ENCODE measurements around the gene PDCD1.
"Not testable (repeated sequence)": the region's sequence is repeated elsewhere in the genome, so short reads cannot be mapped to it uniquely, and the experiment has no call there.

PDCD1 gene

DNA sequence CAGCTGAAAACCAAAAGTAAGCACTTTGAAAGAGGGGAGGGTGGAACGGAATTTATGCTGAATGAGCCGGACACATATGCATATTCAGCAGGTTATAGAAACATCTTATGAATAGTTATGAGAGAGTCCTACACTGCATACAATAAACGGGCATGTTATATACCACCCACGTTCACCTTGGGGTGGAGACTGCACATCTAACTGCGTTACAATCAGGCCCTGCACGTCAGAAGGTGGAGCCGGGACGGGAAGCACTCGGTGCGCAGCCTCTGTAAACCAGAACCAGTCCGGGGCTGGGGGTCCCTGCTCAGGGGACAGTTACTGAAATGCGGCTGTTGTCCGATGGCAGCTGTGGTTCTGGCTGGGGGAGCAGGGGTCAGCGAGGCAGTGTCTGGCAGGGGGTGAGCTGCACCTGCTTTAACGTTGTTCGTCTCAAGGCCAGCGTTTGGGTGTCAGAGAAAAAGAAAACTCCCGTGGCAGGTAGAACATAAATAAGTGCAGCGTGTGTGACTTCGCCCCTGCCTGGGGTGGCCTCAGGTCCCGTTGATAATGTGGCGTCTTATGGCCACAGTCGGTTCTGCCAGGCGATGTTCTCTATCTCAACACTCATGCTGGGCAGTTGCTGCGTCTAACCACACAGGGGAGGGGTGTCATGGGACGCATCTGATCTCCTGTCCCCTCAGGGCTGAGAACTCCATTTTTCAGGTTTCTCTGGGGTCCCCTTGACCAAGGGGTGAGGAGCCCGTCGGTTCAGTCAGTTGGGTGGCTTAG, 24.8 kb downstream of the PDCD1 start:
- not testable (repeated sequence) for DNase-seq (ENCODE audit: low spot score)

DNA sequence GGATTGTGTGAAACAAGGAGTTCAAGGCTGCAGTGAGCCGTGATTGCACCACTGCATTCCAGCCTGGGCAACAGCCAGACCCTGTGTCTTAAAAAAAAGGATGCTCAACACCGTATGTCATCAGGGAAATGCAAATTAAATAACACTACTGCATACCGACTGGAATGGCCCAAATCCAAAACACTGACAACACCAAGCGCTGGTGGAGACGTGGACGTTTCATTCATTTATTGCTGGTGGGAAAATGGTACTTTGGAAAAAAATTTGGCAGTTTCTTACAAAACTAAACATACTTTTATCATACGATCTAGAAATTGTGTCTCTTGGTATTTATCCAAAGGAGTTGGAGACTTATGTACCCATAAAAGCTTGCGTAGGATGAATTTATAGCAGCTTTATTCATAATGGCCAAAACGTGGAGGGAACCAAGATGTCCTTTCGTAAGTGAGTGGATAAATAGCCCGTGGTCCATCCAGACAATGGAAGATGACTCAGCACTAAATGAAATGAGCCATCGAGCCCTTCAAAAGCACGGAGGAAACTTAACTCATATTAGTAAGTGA, 25.5 kb downstream of the PDCD1 start:
- no peak for DNase-seq (ENCODE audit: low spot score)

DNA sequence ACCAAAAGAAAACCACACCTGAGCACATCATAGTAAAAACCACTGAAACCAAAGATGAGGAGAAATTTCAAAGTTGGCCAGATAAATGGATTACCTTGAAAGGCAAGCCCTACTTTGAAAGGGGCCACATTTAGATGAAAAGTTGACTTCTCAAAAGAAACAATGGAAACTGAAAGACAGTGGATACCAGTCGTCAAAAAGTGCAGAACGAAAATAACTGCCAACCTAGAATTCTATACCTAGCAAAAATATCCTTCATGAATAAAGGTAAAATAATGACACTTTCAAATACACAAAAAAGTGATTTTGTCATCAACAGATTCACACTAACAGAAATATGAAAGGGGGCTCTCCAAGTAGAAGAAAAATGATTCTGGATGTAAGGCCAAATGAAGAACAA, 31.3 kb downstream of the PDCD1 start:
- DNase-seq (ENCODE audit: low spot score), result no peak

DNA sequence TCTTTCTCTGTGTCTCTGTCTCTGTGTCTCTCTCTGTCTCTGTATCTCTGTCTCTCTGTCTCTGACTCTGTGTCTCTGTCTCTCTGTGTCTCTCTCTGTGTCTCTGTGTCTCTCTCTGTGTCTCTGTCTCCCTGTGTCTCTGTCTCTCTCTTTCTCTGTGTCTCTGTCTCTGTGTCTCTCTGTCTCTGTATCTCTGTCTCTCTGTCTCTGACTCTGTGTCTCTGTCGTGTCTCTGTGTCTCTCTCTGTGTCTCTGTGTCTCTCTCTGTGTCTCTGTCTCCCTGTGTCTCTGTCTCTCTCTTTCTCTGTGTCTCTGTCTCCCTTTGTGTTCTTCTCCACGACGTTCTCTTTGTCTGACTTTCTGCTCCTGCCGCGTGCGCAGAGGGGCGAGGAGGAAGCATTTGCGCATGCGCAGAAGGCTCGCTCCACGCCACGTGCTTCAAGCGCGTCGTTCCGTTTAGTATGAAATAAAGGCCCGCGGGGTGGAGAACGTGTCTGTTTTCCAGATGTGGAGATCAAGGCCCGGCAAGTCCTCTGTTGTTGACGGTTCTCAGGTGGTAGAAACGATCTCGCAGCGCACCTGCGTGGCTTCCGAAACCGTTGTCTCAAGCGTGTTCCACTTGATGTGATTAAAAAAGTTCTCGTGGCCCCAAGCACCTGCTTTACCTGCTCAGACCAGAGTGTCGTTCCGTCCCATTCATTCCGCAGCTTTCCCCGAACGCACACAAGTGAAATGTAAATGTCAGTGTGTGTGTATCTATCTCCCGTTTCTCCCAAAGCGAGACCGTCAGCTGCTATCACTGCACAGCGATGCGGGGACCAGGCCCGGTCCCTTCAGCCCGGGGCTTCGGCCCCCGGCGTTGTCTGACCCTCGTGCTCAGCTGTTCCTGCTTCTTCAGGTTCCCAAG, 34.9 kb downstream of the PDCD1 start:
- not testable (repeated sequence) for DNase-seq (ENCODE audit: low spot score)

DNA sequence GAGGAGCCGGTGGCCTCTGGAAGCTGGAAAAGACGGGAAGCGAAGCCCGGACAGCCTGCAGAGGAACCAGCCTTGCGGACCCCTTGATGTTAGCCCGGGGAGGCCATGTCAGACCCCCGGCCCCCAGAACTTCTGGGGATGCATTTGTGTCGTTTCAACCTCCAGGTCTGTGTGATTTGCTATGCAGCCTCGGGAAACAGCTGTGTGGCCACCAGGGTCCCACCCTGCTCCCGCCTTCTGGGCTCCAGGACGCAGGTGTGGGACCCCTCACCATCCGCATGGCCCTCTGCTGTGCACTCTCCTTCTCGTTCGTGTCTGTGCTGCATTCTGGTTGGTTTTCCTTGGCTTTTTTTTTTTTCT, 36.5 kb downstream of the PDCD1 start:
- no peak for DNase-seq (ENCODE audit: low spot score)

DNA sequence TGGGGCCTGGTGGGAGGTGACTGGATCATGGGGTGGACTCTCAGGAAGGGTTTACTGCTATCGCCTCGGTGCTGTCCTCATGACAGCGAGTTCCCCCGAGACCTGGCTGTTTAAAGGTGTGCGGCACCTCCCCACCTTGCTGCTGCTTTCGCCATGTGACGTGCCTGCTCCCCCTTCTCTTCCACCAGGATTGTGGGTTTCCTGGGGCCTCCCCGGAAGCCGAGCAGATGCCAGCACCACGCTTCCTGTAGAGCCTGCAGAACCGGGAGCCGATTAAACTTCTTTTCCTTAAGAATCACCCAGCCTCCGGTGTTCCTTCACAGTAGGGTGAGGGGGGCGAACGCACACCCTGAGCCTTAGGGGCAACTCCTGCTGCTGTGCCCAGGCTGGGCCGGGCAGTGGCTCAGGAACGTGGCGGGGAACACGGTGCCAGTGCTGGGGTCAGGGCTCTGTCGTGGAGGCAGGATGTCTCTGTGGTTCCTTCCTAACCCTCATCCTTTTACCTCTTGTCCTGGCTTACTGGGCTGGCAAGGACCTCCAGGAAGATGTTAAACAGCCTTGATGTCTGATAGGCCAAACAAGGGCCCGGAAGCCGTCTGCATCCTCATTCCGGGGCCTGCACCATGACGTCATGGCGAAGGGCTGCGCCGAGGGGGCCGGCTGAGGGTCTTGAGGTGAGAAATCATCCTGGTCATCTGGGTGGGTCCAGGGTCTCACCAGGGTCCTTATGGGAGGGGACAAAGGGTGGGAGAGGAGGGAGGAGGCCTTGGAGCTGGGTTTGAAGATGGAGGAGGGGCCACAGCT, 37.0 kb downstream of the PDCD1 start:
- no peak for DNase-seq (ENCODE audit: low spot score)

DNA sequence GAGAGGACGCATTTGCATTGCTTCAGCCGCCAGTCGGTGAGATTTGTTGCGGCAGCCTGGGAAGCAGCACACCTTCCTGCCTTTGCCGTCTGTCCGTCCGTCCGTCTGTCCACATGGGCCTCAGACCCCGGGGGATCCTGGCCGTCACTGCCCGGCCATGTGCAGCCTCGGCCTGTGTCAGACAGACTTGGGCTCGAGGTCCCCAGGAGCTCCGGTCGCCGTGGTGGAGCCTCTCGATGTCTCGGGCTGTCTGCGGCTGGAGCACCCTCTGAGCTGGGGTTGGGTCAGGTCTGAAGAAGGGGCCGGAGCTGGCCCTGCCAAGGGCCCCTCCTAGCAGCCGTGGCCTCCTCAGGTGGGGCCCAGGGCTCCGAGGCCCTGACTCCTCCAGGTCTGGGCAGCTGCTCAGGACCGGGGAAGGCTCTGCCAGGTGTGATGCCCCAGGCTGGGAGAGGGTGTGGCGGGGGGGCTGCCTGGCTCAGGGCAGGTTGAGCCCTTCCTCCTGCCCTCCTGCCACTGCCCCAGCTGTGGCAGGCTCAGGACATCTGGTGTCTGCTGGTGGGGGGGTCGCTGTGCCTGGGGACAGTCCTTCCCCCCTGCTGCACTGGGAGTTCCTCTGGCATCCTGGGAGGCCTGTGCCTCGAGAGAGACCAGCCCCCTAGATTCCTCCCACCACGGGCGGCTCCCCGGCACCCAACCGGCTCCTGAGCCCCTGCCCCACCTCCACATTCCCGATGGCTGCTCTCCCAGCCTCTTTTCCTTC, 37.9 kb downstream of the PDCD1 start:
- peak; percentile 45 for DNase-seq (ENCODE audit: low spot score)

DNA sequence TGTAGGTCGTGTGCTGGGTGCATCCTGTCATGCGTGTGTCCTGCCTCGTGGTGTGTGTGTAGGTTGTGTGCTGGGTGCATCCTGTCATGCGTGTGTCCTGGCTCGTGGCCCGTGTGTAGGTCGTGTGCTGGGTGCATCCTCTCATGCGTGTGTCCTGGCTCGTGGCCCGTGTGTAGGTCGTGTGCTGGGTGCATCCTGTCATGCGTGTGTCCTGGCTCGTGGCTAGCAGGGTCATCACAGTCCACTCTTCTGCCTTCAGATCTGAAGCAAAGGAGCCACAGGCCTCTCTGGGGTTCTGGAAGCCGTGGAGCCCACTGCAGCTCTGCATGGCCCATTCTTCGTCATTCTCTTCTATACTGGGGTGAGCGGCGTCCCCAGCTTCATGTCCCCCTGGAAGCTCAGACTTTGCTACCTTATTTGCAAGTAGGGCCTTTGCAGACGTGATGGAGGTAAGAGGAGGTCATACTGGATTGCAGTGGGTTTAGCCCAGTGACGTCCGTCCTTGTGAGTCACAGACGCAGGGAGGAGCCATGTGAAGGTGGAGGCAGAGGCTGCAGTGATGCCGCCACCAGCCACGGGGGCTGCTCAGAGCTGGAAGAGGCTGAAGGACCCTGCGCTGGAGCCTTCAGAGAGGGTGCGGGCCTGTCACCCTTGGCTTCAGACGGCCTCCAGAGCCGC, 38.6 kb downstream of the PDCD1 start:
- not testable (repeated sequence) for DNase-seq (ENCODE audit: low spot score)

DNA sequence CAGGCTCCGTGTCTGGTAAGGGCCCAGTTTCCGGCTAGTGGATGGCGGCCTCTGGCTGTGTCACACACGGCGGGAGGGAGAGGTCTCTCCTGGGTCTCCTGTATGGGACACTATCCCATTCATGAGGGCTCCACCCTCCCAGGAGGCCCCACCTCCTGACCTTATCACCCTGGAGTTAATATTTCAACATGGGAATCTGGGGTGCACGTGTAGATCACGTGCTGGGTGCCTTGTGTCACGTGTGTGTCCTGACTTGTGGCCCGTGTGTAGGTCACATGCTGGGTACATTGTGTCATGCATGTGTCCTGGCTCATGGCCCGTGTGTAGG, 39.8 kb downstream of the PDCD1 start:
- no peak for DNase-seq (ENCODE audit: low spot score)

DNA sequence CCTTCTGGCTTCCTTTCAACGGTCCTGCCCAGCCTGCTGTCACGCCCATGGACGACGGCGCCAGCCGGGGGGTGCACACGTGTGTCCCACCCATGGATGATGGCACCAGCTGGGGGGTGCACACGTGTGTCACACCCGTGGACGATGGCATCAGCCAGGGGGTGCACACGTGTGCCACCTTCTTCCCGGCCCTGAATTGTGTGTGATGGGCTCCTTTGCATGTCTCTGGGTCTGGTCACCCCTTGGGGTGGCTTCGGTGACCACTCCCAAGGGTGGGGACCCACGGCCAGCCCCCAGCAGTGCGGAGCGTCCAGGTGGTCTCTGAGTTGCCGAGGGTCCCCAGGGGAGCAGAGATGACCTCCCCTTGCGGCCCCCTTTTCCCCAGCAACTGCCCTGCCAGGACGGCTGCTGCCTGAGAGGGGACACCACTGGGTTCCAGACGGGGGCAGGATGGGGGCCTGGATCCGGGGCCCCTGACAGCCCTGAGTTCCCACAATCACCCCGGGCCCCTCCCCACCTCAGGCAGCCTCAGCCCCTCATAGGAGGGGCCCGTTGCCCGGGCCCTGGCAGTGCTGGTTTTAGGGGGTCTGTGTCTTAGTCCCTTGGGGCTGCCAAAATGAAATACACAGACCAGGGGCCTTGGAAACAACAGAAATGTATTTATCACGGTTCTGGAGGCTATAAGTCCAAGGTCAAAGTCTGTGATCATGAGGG, 40.3 kb downstream of the PDCD1 start:
- no peak for DNase-seq (ENCODE audit: low spot score)

DNA sequence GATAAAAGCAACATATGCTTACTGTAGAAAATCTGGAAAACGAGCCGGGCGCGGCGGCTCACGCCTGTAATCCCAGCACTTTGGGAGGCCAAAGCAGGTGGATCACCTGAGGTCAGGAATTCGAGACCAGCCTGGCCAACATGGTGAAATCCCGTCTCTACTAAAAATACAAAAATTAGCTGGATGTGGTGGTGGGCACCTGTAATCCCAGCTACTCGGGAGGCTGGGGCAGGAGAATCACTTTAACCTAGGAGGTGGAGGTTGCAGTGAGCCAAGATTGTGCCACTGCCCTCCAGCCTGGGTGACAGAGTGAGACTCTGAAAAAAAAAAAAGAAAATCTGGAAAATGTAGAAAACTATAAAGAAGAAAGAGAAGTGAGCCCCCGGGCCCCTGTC, 40.9 kb downstream of the PDCD1 start:
- not testable (repeated sequence) for DNase-seq (ENCODE audit: low spot score)

DNA sequence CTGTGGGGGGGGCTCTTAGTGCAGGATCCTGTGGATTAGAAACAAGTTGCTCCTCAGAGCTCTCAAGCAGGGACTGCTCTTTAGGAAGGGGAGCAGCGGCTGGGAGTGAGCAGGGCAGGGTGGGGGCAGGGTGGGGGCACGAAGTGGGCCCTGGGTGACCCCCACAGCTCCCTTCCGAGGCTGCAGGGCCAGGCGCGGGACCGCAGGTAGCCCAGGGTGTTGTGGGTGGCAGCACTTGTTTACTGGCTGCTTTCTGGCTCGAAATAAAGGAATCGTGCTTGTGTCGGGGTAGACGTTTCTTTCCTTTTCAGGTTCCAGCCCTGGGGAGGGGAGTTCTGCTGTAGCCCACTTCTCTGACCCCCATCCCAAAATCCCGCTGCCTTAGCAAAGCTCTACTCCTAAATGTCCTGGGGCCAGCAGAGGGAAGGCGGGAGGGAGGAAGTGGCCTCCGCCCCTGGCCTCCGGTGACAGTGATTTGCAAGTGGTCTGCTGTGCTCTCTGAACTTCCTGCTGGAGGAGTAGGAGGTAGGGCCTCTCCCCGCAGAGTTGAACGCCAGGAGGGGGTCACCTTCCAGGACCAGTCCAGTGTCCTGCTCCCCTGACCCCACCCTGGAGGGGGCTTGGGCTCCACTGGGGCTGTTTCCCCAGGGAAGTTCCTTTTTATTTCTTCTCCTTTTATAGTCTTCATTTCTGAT, 41.4 kb downstream of the PDCD1 start:
- peak; percentile 47 for DNase-seq (ENCODE audit: low spot score)

DNA sequence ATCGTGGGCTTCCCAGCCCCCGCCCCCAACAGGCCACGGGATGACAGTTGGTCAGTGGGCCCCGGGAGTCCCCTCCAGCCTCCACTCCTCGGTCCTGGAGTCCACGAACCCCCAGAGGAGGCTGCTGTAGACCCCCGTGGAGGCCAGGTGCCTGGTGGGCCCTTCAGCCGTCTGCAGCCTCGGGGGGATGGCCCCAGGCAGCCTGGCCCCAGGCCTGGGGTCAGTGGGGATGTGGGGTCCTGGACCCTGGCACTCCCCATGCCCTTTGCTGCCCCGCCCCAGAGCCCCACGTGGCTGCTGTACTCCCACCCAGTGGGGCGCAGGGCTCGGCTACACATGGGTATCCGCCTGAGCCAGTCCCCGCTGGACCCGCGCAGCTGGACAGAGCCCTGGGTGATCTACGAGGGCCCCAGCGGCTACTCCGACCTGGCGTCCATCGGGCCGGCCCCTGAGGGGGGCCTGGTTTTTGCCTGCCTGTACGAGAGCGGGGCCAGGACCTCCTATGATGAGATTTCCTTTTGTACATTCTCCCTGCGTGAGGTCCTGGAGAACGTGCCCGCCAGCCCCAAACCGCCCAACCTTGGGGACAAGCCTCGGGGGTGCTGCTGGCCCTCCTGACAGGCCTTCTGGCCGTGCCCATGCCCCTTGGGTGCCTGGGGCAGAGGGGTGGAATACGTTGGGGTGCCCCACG, 42.1 kb downstream of the PDCD1 start:
- peak; percentile 46 for DNase-seq (ENCODE audit: low spot score)

DNA sequence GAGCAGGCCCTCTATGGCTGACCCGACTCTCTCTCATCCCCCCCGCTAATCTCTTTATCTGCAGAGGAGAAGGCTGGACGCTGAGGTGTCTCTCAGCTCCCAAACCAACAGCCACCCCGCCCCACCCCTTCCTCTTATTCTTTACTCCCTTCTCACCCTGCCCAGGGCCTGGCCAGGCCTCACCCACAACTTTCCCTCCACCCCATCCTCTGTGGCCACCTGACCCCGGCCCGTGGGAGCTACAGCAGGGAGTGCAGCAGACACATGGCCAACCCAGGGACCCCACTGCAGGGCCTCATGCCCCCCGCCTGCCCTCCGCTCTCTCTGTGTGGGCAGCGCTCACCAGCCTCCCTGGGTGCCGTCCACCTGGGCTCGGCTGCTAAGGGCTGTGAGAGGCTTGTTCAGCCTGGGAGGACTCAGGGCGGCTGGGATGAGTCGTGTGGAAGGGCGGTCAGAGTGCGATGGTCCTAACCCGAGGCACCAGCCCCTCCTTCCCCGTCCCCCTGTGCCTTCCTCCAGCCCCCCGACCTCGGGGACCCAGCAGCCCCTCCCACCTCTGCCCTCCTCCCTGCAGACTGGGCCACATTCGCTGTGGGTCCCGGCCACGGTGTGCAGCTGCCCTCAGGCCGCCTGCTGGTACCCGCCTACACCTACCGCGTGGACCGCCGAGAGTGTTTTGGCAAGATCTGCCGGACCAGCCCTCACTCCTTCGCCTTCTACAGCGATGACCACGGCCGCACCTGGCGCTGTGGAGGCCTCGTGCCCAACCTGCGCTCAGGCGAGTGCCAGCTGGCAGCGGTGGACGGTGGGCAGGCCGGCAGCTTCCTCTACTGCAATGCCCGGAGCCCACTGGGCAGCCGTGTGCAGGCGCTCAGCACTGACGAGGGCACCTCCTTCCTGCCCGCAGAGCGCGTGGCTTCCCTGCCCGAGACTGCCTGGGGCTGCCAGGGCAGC, 42.9 kb downstream of the PDCD1 start:
- no peak for DNase-seq (ENCODE audit: low spot score)

DNA sequence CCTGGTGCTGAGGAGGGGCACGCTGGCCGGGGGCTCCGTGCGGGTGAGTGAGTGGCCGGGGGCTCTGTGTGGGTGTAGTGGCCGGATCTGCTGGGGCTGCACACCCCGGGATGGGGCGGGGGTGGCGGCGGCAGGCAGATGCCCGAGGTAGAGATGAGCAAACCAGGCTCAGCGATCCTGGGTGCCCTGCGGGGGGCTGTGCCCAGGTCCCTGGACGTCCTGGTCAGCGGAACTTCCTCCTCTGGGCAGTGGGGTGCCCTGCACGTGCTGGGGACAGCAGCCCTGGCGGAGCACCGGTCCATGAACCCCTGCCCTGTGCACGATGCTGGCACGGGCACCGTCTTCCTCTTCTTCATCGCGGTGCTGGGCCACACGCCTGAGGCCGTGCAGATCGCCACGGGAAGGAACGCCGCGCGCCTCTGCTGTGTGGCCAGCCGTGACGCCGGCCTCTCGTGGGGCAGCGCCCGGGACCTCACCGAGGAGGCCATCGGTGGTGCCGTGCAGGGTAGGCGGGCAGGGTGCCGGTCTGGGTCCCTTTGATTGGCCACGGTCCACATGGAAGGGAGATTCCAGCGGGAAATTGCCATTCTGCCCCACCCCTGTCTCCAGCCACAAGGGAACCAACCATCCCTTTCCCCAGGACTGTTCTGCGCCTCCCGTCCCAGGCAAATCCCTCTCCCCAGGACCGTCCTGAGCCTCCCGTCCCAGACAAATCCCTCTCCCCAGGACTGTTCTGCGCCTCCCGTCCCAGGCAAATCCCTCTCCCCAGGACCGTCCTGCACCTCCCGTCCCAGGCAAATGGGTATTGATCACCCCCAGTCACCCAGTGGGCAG, 43.8 kb downstream of the PDCD1 start:
- DNase-seq (ENCODE audit: low spot score), result peak; percentile 49

DNA sequence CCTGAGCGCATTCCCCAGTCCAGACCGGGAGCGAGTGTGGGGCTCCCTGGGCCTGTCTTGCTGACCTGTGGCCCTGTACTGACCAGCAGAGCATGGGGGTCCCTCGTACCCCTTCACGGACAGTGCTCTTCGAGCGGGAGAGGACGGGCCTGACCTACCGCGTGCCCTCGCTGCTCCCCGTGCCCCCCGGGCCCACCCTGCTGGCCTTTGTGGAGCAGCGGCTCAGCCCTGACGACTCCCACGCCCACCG, 44.4 kb downstream of the PDCD1 start:
- peak; percentile 42 for DNase-seq (ENCODE audit: low spot score)

Data from ecto neural progenitor cell (in vitro differentiated cells).